Endothelial cell of umbilical vein (primary cell): Measurements from ENCODE around the gene ZNF146. TPM values are rescaled to one million over a fixed set of nuclear protein-coding genes. Genes with fewer than 3 reads are reported as not detected.

ENCODE experiments used
- BruUV-seq: library from RNA; stranded (reverse); fragments of 400-500 nt; replicated peaks from 2 replicates; lab custom pipeline; 2021; lab: Mats Ljungman, UMichigan
- CTCF ChIA-PET: fragments of 300-600, 350-600 bp; sonication (Branson Sonifier 250); formaldehyde crosslinking; loops from one replicate; lab custom pipeline; 2021; ENCODE audit warnings: antibody characterized with exemption, inconsistent platforms; lab: Charles Lee
- POLR2A ChIA-PET: fragments of 300-600, 350-600 bp; sonication (Branson Sonifier 250); formaldehyde crosslinking; loops from one replicate; lab custom pipeline; 2021; ENCODE audit warnings: antibody characterized with exemption, inconsistent platforms; lab: Charles Lee
- DNase-seq: peaks from one replicate; pipeline ENCODE4 v3.0.0-alpha.2; 2011; ENCODE audit warnings: low read depth, low spot score
- FAIRE-seq: peaks from 2 replicates; lab custom pipeline; 2011; peaks lifted over from hg19 to GRCh38; lab: Jason Lieb, UNC
- H2AFZ ChIP-seq: 2 replicates; pipeline ENCODE4 v1.6.0; 2012; ENCODE audit warnings: low read depth, low read length, control low read depth, inconsistent platforms
- H3K27ac ChIP-seq: 2 replicates; pipeline ENCODE4 v1.5.1; 2011; ENCODE audit warnings: low read depth, mild to moderate bottlenecking, control low read depth, low read length, moderate library complexity; ENCODE audit not compliant: insufficient read depth
- H3K27me3 ChIP-seq, 2 experiments: 2 replicates each; pipeline versions ENCODE4 v1.6.0 to v1.6.1; 2011; ENCODE audit warnings: low read length in 2 of 2, mixed read lengths in 1 of 2; ENCODE audit not compliant: control insufficient read depth in 2 of 2, insufficient read depth in 2 of 2
- H3K36me3 ChIP-seq, 2 experiments: 2 replicates in 1 of 2; 3 replicates in 1 of 2; pipeline ENCODE4 v1.5.1; 2011; ENCODE audit warnings: low read length in 2 of 2, mild to moderate bottlenecking in 1 of 2, moderate library complexity in 1 of 2; ENCODE audit not compliant: control insufficient read depth in 2 of 2, insufficient read depth in 2 of 2; ENCODE audit errors: extremely low read depth in 1 of 2
- H3K4me1 ChIP-seq: 3 replicates; pipeline ENCODE4 v1.5.1; 2011; ENCODE audit warnings: mild to moderate bottlenecking, low read length; ENCODE audit not compliant: control insufficient read depth, insufficient read depth; ENCODE audit errors: extremely low read depth
- H3K4me2 ChIP-seq: 2 replicates; pipeline ENCODE4 v1.6.1; 2011; ENCODE audit warnings: low read length, control low read depth, mixed read lengths; ENCODE audit not compliant: insufficient read depth
- H3K4me3 ChIP-seq, 3 experiments: fragments of 200-600 bp in 1 of 3; sonication (generic), shearing (Covaris generic) in 1 of 3; replicated peaks in 1 of 3; 2 replicates each; pipeline ENCODE4 v1.5.1; 2011 to 2016; ENCODE audit warnings: control low read depth in 3 of 3, low read length in 3 of 3, mild to moderate bottlenecking in 2 of 3, inconsistent platforms in 1 of 3, low read depth in 1 of 3, moderate library complexity in 1 of 3; ENCODE audit not compliant: insufficient read depth in 1 of 3
- H3K79me2 ChIP-seq: 2 replicates; pipeline ENCODE4 v1.6.0; 2012; ENCODE audit warnings: low read length, inconsistent platforms; ENCODE audit not compliant: control insufficient read depth, insufficient read depth
- H3K9ac ChIP-seq: replicated peaks from 2 replicates; pipeline ENCODE3; 2011; ENCODE audit warnings: low read length, control low read depth; ENCODE audit not compliant: insufficient read depth; ENCODE audit errors: extremely low read depth
- H3K9me1 ChIP-seq: replicated peaks from 3 replicates; pipeline ENCODE4 v1.6.0; 2011; ENCODE audit warnings: mild to moderate bottlenecking, low read length; ENCODE audit not compliant: control insufficient read depth, insufficient read depth; ENCODE audit errors: extremely low read depth
- H3K9me3 ChIP-seq: replicated peaks from 2 replicates; pipeline ENCODE4 v1.5.1; 2012; ENCODE audit warnings: low read length, inconsistent platforms; ENCODE audit not compliant: control insufficient read depth, insufficient read depth
- H4K20me1 ChIP-seq: replicated peaks from 2 replicates; pipeline ENCODE3; 2011; ENCODE audit warnings: mild to moderate bottlenecking, low read length; ENCODE audit not compliant: control insufficient read depth, insufficient read depth; ENCODE audit errors: extremely low read depth
- EZH2 ChIP-seq: IDR thresholded peaks from 2 replicates; pipeline ENCODE4 v1.6.1; 2012; ENCODE audit warnings: borderline replicate concordance, low read depth, mild to moderate bottlenecking, moderate library complexity, low read length, inconsistent platforms; ENCODE audit not compliant: severe bottlenecking
- FOS ChIP-seq: IDR thresholded peaks from 2 replicates; pipeline ENCODE4 v1.6.1; 2011; ENCODE audit warnings: mild to moderate bottlenecking, low read length, moderate library complexity, borderline replicate concordance; ENCODE audit not compliant: insufficient read depth
- GATA2 ChIP-seq: IDR thresholded peaks from 2 replicates; pipeline ENCODE4 v1.7.0; 2011; ENCODE audit warnings: low read depth, mild to moderate bottlenecking, moderate library complexity, mixed read lengths, low read length; ENCODE audit not compliant: insufficient read length, insufficient read depth
- JUN ChIP-seq: IDR thresholded peaks from 2 replicates; pipeline ENCODE4 v1.6.1; 2011; ENCODE audit warnings: borderline replicate concordance, low read depth; ENCODE audit not compliant: insufficient read length, insufficient read depth
- MYC ChIP-seq: IDR thresholded peaks from one replicate; pipeline ENCODE4 v1.6.1; 2011; ENCODE audit warnings: mild to moderate bottlenecking, low read depth, low read length
- POLR2A ChIP-seq: IDR thresholded peaks from 2 replicates; pipeline ENCODE4 v1.6.1; 2012; ENCODE audit warnings: low read depth, mild to moderate bottlenecking, control low read depth, low read length
- POLR2AphosphoS5 ChIP-seq: IDR thresholded peaks from 2 replicates; pipeline ENCODE4 v1.6.1; 2012; ENCODE audit warnings: low read depth, mild to moderate bottlenecking, control low read depth, low read length, moderate library complexity; ENCODE audit not compliant: insufficient read depth
- dilution Hi-C: fragments of 300-500 bp; cut with MboI; formaldehyde crosslinking; loops from one replicate; pipeline ENCODE4 v1.15.0; 2019; ENCODE audit warnings: low sequenced_read_pairs; ENCODE audit not compliant: extremely low pct_ligation_motif_present
- intact Hi-C: fragments of 100-400 bp; cut with micrococcal nuclease; formaldehyde crosslinking; loops from one replicate; pipeline ENCODE4 v1.10.0; 2022
- polyA plus RNA-seq, 4 experiments: library from polyadenylated mRNA; depleted of rRNA in 3 of 4; stranded (reverse) in 3 of 4; unstranded in 1 of 4; fragments of >200 nt; gene quantifications; 2 replicates each; pipeline versions ENCODE4 v1.2.1 to v1.2.3, GENCODE V29; 2011 to 2012; ENCODE audit warnings: missing spikeins in 1 of 4
- total RNA-seq: library from RNA; stranded (reverse); gene quantifications from 2 replicates; pipeline ENCODE4 v1.2.3, GENCODE V29; 2021
- TF ChIP-seq, protein P1 (sequence below), 2 donors: IDR thresholded peaks; 1 replicate in 1 of 2; 2 replicates in 1 of 2; pipeline ENCODE4 v1.5.1; 2011; ENCODE audit warnings: low read length in 2 of 2, mild to moderate bottlenecking in 2 of 2, moderate library complexity in 2 of 2, control low read depth in 1 of 2, inconsistent platforms in 1 of 2, low read depth in 1 of 2; ENCODE audit not compliant: insufficient read depth in 1 of 2; ENCODE audit errors: extremely low read depth in 1 of 2

The ZNF146 gene
- total and polyA plus RNA-seq, 2 donors (not counting 3 experiments of a cell fraction or from before 2014, with no cell fraction given), result 17.8 to 63.3 TPM

DNA sequence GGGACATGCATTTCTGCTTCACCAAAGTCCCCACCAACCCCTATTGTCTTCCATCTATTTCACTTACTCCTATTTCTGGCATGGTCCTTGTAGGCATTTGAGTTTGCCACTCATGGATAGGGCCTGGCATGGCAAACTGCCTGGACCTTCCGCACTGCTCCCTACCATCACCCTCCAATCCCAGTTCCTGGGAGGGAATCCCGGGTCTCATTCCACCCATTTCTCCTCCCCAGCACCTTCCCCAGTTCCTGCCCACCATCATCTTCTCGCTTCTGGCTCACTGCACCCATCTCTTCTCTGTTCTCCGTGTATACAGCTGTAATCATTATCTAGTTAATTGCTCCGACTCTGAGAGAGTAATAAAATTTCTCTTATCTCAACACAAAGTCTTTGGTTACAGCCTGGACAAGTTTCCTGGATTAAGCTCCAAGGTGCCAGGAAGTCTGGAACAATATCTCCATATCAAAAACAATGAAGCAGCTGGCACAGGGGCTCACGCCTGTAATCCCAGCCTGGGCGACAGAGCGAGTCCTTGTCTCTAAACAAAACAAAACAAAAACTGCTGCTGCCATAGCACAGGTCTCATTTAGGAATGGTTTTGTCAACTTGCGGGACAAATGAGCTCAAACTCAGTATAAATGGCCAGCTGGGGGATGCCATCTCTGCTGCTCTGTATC, 45.7 kb upstream of the ZNF146 start:
- DNase-seq, result peak; percentile 93
- ChIA-PET CTCF (interaction anchor here (1.1 to 5.3 kb wide), 13 partner anchors 15 to 113 kb away, joined by 3 to 126 read pairs (median 5); partner anchors contain the start of genes CAPNS1, COX7A1 and POLR2I), POLR2A (interaction anchor here (0.9 to 1.8 kb wide), 2 partner anchors 42 to 54 kb away, joined by 5 to 10 read pairs; partner anchors contain the start of genes POLR2I and TBCB)
- FAIRE-seq, result peak; percentile 92
- intact Hi-C loops, result no loop called here
- Histone ChIP-seq H3K9me1 (no peaks in the 10 kb centered on the region), H3K4me1 (peaks cover 10% of the 10 kb centered on the region), H3K4me2 (peak overlapping the region; percentile 40), H3K9ac (peak overlapping the region; percentile 73), H2AFZ (peak overlapping the region; percentile 38), H3K27me3 (no peaks in the 10 kb centered on the region), H3K4me3 (no peak overlapping the region), H3K79me2 (no peaks in the 10 kb centered on the region), H3K27ac (peak overlapping the region; percentile 86), H4K20me1 (no peaks in the 10 kb centered on the region), H3K36me3 (no peaks in the 10 kb centered on the region), H3K9me3 (no peaks in the 10 kb centered on the region)
- peak; percentile 9 for TF ChIP-seq JUN
- TF ChIP-seq, protein P1, sequence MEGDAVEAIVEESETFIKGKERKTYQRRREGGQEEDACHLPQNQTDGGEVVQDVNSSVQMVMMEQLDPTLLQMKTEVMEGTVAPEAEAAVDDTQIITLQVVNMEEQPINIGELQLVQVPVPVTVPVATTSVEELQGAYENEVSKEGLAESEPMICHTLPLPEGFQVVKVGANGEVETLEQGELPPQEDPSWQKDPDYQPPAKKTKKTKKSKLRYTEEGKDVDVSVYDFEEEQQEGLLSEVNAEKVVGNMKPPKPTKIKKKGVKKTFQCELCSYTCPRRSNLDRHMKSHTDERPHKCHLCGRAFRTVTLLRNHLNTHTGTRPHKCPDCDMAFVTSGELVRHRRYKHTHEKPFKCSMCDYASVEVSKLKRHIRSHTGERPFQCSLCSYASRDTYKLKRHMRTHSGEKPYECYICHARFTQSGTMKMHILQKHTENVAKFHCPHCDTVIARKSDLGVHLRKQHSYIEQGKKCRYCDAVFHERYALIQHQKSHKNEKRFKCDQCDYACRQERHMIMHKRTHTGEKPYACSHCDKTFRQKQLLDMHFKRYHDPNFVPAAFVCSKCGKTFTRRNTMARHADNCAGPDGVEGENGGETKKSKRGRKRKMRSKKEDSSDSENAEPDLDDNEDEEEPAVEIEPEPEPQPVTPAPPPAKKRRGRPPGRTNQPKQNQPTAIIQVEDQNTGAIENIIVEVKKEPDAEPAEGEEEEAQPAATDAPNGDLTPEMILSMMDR (IDR thresholded peaks at IDR 0.05; ENCODE audit: extremely low read depth in 1 of 2, insufficient read depth in 1 of 2, low read depth in 1 of 2, low read length in 2 of 2), result no peak
- BruUV-seq, result no TSS peak
- dilution Hi-C loops, result no loop called here

DNA sequence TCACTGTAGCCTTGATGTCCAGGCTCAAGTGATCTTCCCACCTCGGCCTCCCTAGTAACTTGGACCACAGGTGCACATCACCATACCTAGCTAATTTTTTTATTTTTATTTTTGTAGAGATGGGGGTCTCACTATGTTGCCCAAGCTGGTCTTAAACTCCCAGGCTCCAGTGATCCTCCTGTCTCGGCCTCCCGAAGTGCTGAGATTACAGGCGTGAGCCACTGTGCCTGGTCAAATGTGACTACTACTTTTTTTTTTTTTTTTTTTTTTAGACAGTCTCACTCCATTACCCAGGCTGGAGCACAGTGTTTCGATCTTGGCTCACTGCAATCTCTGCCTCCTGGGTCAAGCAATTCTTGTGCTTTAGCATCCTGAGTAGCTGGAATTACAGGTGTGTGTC, 42.1 kb upstream of the ZNF146 start:
- FAIRE-seq (peak; percentile 24), DNase-seq (no peak)
- CTCF ChIA-PET, result interaction anchor here (2.5 to 3.5 kb wide), 2 partner anchors 45 to 113 kb away, joined by 10 to 25 read pairs; no protein-coding TSS in a partner anchor
- BruUV-seq, result no TSS peak
- Histone ChIP-seq H3K79me2 (no peaks in the 10 kb centered on the region), H3K9ac (no peak overlapping the region), H3K9me3 (no peaks in the 10 kb centered on the region), H4K20me1 (no peaks in the 10 kb centered on the region), H3K36me3 (no peaks in the 10 kb centered on the region), H3K4me3 (no peak overlapping the region), H3K27me3 (no peaks in the 10 kb centered on the region), H3K9me1 (no peaks in the 10 kb centered on the region), H3K27ac (no peak overlapping the region), H3K4me2 (no peak overlapping the region), H2AFZ (no peak overlapping the region), H3K4me1 (peaks cover 10% of the 10 kb centered on the region)
- TF ChIP-seq, protein P1 (IDR thresholded peaks at IDR 0.05; ENCODE audit: extremely low read depth in 1 of 2, insufficient read depth in 1 of 2, low read depth in 1 of 2, low read length in 2 of 2), result no peak
- TF ChIP-seq EZH2 (no peak), GATA2 (no peak), POLR2AphosphoS5 (no peak), MYC (no peak), POLR2A (no peak), FOS (no peak)
- POLR2A ChIA-PET, result no interaction called here
- dilution Hi-C loops, result no loop called here
- intact Hi-C loops, result no loop called here
